Ascending aorta (tissue), 2 donors: ENCODE measurements around the gene NAV2. TPM values are rescaled to one million over a fixed set of nuclear protein-coding genes. Genes with fewer than 3 reads are reported as not detected.

Experiments
- DNase-seq, 2 donors: peaks; one replicate each; pipeline ENCODE4 v3.0.0-alpha.2; 2019; ENCODE audit warnings: low spot score in 2 of 2
- H3K27ac ChIP-seq, 2 donors: fragments of 200-600 bp; sonication (generic); one replicate each; pipeline ENCODE4 v1.5.1; 2016 to 2017; ENCODE audit warnings: mild to moderate bottlenecking in 1 of 2
- H3K27me3 ChIP-seq: fragments of 200-600 bp; sonication (generic); one replicate; pipeline ENCODE4 v1.5.1; 2017
- H3K36me3 ChIP-seq, 2 donors: fragments of 200-600 bp; sonication (generic); one replicate each; pipeline ENCODE4 v1.5.1; 2016
- H3K4me1 ChIP-seq, 2 donors: fragments of 200-600 bp; sonication (generic); one replicate each; pipeline ENCODE4 v1.5.1; 2016 to 2017; ENCODE audit warnings: mild to moderate bottlenecking in 1 of 2
- H3K4me3 ChIP-seq, 2 donors: fragments of 200-600 bp; sonication (generic); one replicate each; pipeline ENCODE4 v1.5.1; 2016 to 2017; ENCODE audit warnings: mild to moderate bottlenecking in 1 of 2
- H3K9me3 ChIP-seq, 2 donors: fragments of 200-600 bp; sonication (generic); one replicate each; pipeline ENCODE4 v1.5.1; 2016
- CTCF ChIP-seq, 3 experiments: fragments of 200-600 bp in 2 of 3; fragments of 450-650 bp in 1 of 3; sonication (generic) in 2 of 3; IDR thresholded peaks; one replicate each; pipeline ENCODE4 v1.5.1; 2016 to 2019; ENCODE audit warnings: antibody characterized with exemption in 3 of 3, mild to moderate bottlenecking in 1 of 3, moderate library complexity in 1 of 3
- intact Hi-C: fragments of 100-400 bp; cut with DNase I; formaldehyde crosslinking; loops from one replicate; pipeline ENCODE4 v1.15.1; 2023
- total RNA-seq: library from RNA; depleted of rRNA; stranded (reverse); fragments of >200 nt; gene quantifications from one replicate; pipeline ENCODE4 v1.1.0, GENCODE V29; 2016

The NAV2 gene
- total RNA-seq, 1 donor from 2014 or later: 62.6 TPM

DNA sequence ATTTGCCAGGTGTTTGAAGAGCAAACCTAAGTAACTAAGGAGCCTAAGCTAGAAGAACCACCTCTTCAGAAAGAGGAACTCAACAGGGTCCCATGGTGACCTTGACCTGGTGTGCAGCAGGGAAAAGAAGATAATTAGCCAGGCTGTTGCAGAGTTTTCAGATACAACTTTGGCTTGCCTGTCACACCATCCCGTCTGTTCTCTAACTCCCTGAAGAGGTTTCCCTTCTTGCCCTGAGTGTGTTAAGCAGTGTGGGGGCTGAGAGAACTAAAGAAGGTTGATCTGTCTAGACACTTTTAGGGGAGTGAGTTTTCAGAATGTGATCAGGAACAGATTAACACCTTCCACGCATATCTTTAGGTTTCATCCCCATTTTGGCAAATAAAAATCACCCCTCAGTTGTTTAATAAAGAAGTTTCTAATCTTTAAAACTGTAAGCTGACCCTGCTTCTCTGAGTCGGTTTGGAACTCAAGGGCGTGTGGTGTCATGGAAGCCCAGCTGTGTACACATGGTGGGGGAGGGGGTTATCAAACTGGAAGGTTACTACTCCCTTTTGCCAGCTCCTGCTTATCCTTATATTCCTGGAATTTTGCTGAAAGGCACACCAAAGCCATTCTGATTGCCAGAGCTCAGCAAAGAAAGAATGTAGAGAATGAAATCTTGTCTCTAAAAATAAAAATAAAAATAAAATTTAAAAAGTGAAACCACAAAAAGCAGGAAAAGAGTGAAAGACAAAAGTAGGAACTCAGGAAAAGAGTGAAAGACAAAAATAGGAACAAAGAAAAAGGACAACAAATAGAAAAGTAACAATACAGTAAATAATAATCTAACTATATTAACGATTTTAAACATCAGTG, 377.4 kb downstream of the NAV2 start:
- intact Hi-C loops: no loop called here
- peaks cover 55 to 74% of the 10 kb centered on the region in 2 donors for H3K36me3 ChIP-seq
- no peaks in the 10 kb centered on the region for H3K9me3 ChIP-seq
- H3K4me1 ChIP-seq: peaks cover 9 to 62% of the 10 kb centered on the region in 2 donors
- no peak overlapping the region for H3K4me3 ChIP-seq
- peak overlapping the region; percentile 27 to 51 for H3K27ac ChIP-seq
- no peak for TF ChIP-seq CTCF (IDR thresholded peaks at IDR 0.05)
- DNase-seq: no peak
- no peaks in the 10 kb centered on the region for H3K27me3 ChIP-seq

GRCh38 chr11:20090654-20091374, 378.2 kb downstream of the NAV2 start:
- intact Hi-C loops: no loop called here
- no peak for DNase-seq
- no peaks in the 10 kb centered on the region for H3K9me3 ChIP-seq
- H3K27ac ChIP-seq: peak overlapping the region in 1 of 2 donors; percentile 27
- H3K27me3 ChIP-seq: no peaks in the 10 kb centered on the region
- H3K4me3 ChIP-seq: no peak overlapping the region
- TF ChIP-seq CTCF (IDR thresholded peaks at IDR 0.05): no peak
- H3K4me1 ChIP-seq: peaks cover 9 to 63% of the 10 kb centered on the region in 2 donors
- peaks cover 56 to 75% of the 10 kb centered on the region in 2 donors for H3K36me3 ChIP-seq

DNA sequence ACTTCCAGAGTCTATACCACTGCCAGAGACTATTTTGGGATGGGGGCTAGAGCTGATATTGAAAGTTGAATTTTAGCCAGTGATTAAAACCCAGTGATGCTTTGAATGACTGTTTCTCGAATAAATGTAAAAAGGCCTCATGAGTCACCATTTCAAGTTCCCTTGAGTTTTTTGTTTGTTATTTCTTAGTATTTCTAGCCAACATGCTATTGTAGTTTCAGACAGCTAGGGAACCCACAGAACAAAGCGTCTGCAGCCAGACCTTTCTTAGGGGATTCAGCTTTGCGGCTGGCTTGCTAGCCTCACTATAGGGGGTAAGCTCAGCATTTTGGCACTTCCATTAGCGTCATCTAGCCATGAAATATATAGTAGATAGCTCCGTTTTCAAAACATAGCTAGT, 381.1 kb downstream of the NAV2 start:
- peaks cover 54 to 80% of the 10 kb centered on the region in 2 donors for H3K36me3 ChIP-seq

GRCh38 chr11:20095189-20095588, 382.6 kb downstream of the NAV2 start:
- Histone ChIP-seq H3K9me3 (no peaks in the 10 kb centered on the region), H3K27ac (peak overlapping the region; percentile 88 to 91), H3K27me3 (no peaks in the 10 kb centered on the region), H3K4me3 (no peak overlapping the region), H3K36me3 (peaks cover 63 to 86% of the 10 kb centered on the region in 2 donors), H3K4me1 (peaks cover 12 to 59% of the 10 kb centered on the region in 2 donors)
- no peak for DNase-seq
- TF ChIP-seq CTCF (IDR thresholded peaks at IDR 0.05): no peak
- intact Hi-C loops: no loop called here

More for the DNA sequence above, 381.1 kb downstream of the NAV2 start:
- no peak for DNase-seq
- H3K27me3 ChIP-seq: no peaks in the 10 kb centered on the region
- H3K9me3 ChIP-seq: no peaks in the 10 kb centered on the region
- intact Hi-C loops: no loop called here
- H3K4me1 ChIP-seq: peaks cover 12 to 68% of the 10 kb centered on the region in 2 donors
- TF ChIP-seq CTCF (IDR thresholded peaks at IDR 0.05): no peak
- H3K27ac ChIP-seq: peak overlapping the region; percentile 23 to 78
- H3K4me3 ChIP-seq: no peak overlapping the region

- no peaks in the 10 kb centered on the region for H3K27me3 ChIP-seq
- TF ChIP-seq CTCF (IDR thresholded peaks at IDR 0.05): no peak
- no peaks in the 10 kb centered on the region for H3K9me3 ChIP-seq
- H3K27ac ChIP-seq: peak overlapping the region; percentile 88 to 91
- no peak overlapping the region for H3K4me3 ChIP-seq
- intact Hi-C loops: loop anchor here (2.0 kb wide), 1 partner anchor 13 kb away; no protein-coding TSS in a partner anchor
- peaks cover 12 to 50% of the 10 kb centered on the region in 2 donors for H3K4me1 ChIP-seq
- peaks cover 64 to 89% of the 10 kb centered on the region in 2 donors for H3K36me3 ChIP-seq
- peak in 1 of 2 donors; percentile 76 for DNase-seq
Measured at GRCh38 chr11:20097319-20098221, 384.9 kb downstream of the NAV2 start.
